ENCODE data around the gene AKAP13. TPM values are rescaled to one million over a fixed set of nuclear protein-coding genes. Genes with fewer than 3 reads are reported as not detected.

Gene AKAP13
- total and polyA plus RNA-seq, 2 of the 8 experiments (the other 6 are each of a cell fraction or from before 2014, with no cell fraction given), result 14.0 to 46.2 TPM

GRCh38 chr15:85458764-85459163 lies 78.4 kb downstream of the AKAP13 start (continued):
- no peak for TF ChIP-seq KDM5A (IDR thresholded peaks at IDR 0.05; ENCODE audit: low read length)
- no peak for TF ChIP-seq SP2 (IDR thresholded peaks at IDR 0.05; ENCODE audit: low read length)

Data from H1 (cell line).